Peyer's patch (tissue), 4 donors: ENCODE data around the gene BCR.

Experiments
- POLR2A ChIP-seq, 2 donors: fragments of 450-650 bp; IDR thresholded peaks; one replicate each; pipeline ENCODE4 v1.5.1; 2017; ENCODE audit warnings: antibody characterized with exemption in 2 of 2, mild to moderate bottlenecking in 2 of 2, moderate library complexity in 2 of 2
- TF ChIP-seq, protein P1 (sequence below), 6 experiments: fragments of 450-650 bp in 4 of 6; fragments of 200-600 bp in 2 of 6; sonication (generic) in 1 of 6; IDR thresholded peaks; one replicate each; pipeline ENCODE4 v1.5.1; 2017 to 2019; ENCODE audit warnings: antibody characterized with exemption in 6 of 6, mild to moderate bottlenecking in 3 of 6, moderate library complexity in 1 of 6

DNA sequence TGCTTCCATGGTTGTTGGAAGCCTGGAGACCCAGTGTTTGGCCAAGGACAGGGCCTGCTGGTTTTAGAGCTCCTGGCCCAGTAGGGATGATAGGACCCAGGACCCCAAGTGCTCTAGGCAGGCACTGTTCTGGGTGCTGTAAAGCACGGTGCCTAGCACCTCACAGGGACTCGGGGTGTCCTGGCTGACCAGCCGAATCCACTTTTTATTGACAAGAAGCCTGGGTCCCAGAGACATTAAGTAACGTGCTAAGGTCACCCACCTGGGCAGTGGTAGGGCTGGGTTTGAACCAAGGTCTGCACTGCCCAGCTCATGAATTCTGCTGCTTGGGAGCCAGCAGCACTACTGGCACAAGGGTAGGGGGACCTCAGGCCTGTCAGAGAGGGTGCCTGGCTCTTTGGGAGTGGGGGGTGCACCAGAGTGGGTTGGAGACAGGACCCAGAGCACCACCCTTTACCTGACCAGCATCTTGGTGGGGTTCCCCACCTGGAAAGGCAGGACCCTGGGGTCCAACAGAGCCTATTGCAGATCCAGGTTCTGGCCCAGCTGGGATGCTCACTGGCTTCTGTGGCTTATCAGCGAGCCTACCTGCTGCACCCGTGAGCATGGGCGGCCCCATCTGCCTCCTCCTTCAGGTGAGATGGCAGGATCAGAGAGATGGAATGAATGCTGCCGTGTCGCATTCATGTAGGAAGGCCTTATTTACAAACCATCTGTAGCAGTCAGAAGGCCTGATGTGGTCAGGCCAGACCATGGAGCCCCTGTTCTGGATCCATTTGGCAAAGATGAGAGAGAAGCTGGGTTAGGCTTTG, 52.0 kb downstream of the BCR start:
- TF ChIP-seq POLR2A (IDR thresholded peaks at IDR 0.05): no peak
- TF ChIP-seq, protein P1, sequence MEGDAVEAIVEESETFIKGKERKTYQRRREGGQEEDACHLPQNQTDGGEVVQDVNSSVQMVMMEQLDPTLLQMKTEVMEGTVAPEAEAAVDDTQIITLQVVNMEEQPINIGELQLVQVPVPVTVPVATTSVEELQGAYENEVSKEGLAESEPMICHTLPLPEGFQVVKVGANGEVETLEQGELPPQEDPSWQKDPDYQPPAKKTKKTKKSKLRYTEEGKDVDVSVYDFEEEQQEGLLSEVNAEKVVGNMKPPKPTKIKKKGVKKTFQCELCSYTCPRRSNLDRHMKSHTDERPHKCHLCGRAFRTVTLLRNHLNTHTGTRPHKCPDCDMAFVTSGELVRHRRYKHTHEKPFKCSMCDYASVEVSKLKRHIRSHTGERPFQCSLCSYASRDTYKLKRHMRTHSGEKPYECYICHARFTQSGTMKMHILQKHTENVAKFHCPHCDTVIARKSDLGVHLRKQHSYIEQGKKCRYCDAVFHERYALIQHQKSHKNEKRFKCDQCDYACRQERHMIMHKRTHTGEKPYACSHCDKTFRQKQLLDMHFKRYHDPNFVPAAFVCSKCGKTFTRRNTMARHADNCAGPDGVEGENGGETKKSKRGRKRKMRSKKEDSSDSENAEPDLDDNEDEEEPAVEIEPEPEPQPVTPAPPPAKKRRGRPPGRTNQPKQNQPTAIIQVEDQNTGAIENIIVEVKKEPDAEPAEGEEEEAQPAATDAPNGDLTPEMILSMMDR (IDR thresholded peaks at IDR 0.05): no peak
